HEK293 (cell line): Measurements from ENCODE around the gene SLC25A45.

Source experiments
- CTCF ChIA-PET: fragments of 350-600 bp; formaldehyde crosslinking; extraction: SDS; loops from one replicate; lab custom pipeline; 2021; ENCODE audit warnings: antibody characterized with exemption; lab: Yijun Ruan, JAX
- POLR2A ChIA-PET: fragments of 300-600 bp; formaldehyde crosslinking; extraction: SDS; loops from one replicate; lab custom pipeline; 2020; ENCODE audit warnings: antibody characterized with exemption, inconsistent platforms; lab: Yijun Ruan, JAX
- H3K27ac ChIP-seq: fragments of 200-500 bp; sonication (Bioruptor generic); 2 replicates; pipeline ENCODE4 v1.5.1; 2014; ENCODE audit warnings: low read depth, low read length, control low read depth, inconsistent platforms; ENCODE audit errors: extremely low read depth
- H3K36me3 ChIP-seq, 2 experiments: fragments of 200-500 bp in 1 of 2; sonication (Bioruptor generic) in 1 of 2; 1 replicate in 1 of 2; 2 replicates in 1 of 2; pipeline ENCODE4 v1.5.1; 2014 to 2017; ENCODE audit warnings: inconsistent platforms in 2 of 2, low read length in 2 of 2; ENCODE audit not compliant: control insufficient read depth in 2 of 2, insufficient read depth in 1 of 2
- H3K4me1 ChIP-seq: fragments of 200-500 bp; sonication (Bioruptor generic); 2 replicates; pipeline ENCODE4 v1.5.1; 2014; ENCODE audit warnings: mild to moderate bottlenecking, low read length, inconsistent platforms; ENCODE audit not compliant: control insufficient read depth, insufficient read depth
- H3K4me3 ChIP-seq: 2 replicates; pipeline ENCODE4 v1.5.1; 2011; ENCODE audit warnings: low read depth, mild to moderate bottlenecking, control low read depth, low read length, moderate library complexity
- H3K9me3 ChIP-seq: fragments of 200-500 bp; sonication (Bioruptor generic); 2 replicates; pipeline ENCODE4 v1.5.1; 2014; ENCODE audit warnings: low read depth, low read length, inconsistent platforms; ENCODE audit not compliant: control insufficient read depth, insufficient read depth
- BCL11A ChIP-seq: fragments of 450-650 bp; formaldehyde crosslinking; IDR thresholded peaks from 2 replicates; pipeline ENCODE4 v1.5.1; 2016; ENCODE audit warnings: low read depth, missing biosample characterization, missing genetic modification characterization
- IKZF3 ChIP-seq: fragments of 450-650 bp; IDR thresholded peaks from 2 replicates; pipeline ENCODE4 v1.5.0; 2018; ENCODE audit warnings: missing biosample characterization, mild to moderate bottlenecking, missing genetic modification characterization, moderate library complexity
- ZBTB1 ChIP-seq: fragments of 450-650 bp; formaldehyde crosslinking; IDR thresholded peaks from 2 replicates; pipeline ENCODE4 v1.5.1; 2016; ENCODE audit warnings: missing biosample characterization, missing genetic modification characterization
- ZBTB7A ChIP-seq: fragments of 450-650 bp; formaldehyde crosslinking; IDR thresholded peaks from 2 replicates; pipeline ENCODE4 v1.5.1; 2016; ENCODE audit warnings: low read depth, missing biosample characterization, missing genetic modification characterization
- ZBTB8A ChIP-seq: fragments of 450-650 bp; formaldehyde crosslinking; IDR thresholded peaks from 2 replicates; pipeline ENCODE4 v1.5.1; 2016; ENCODE audit warnings: missing biosample characterization, missing genetic modification characterization
- ZNF16 ChIP-seq: fragments of 450-650 bp; formaldehyde crosslinking; IDR thresholded peaks from 2 replicates; pipeline ENCODE4 v1.5.1; 2016; ENCODE audit warnings: low read depth, missing biosample characterization, missing genetic modification characterization
- ZNF202 ChIP-seq: fragments of 450-650 bp; formaldehyde crosslinking; IDR thresholded peaks from 2 replicates; pipeline ENCODE4 v1.5.1; 2016; ENCODE audit warnings: missing biosample characterization, missing genetic modification characterization, borderline replicate concordance
- ZNF221 ChIP-seq: fragments of 450-650 bp; formaldehyde crosslinking; IDR thresholded peaks from 2 replicates; pipeline ENCODE4 v1.5.1; 2017; ENCODE audit warnings: missing biosample characterization, missing genetic modification characterization, borderline replicate concordance
- ZNF266 ChIP-seq: fragments of 450-650 bp; formaldehyde crosslinking; IDR thresholded peaks from 2 replicates; pipeline ENCODE4 v1.5.1; 2016; ENCODE audit warnings: missing biosample characterization, missing genetic modification characterization, low read depth
- ZNF341 ChIP-seq: fragments of 450-650 bp; formaldehyde crosslinking; IDR thresholded peaks from 2 replicates; pipeline ENCODE4; 2016; ENCODE audit warnings: low read depth, missing biosample characterization, missing genetic modification characterization
- ZNF555 ChIP-seq: fragments of 450-650 bp; formaldehyde crosslinking; conservative IDR thresholded peaks from 2 replicates; pipeline ENCODE4 v1.5.1; 2017; ENCODE audit warnings: missing biosample characterization, mild to moderate bottlenecking, missing genetic modification characterization, inconsistent platforms
- ZNF600 ChIP-seq: fragments of 450-650 bp; formaldehyde crosslinking; IDR thresholded peaks from 2 replicates; pipeline ENCODE4 v1.5.1; 2016; ENCODE audit warnings: missing biosample characterization, missing genetic modification characterization
- ZNF670 ChIP-seq: fragments of 450-650 bp; formaldehyde crosslinking; IDR thresholded peaks from 2 replicates; pipeline ENCODE4 v1.5.1; 2016; ENCODE audit warnings: missing biosample characterization, missing genetic modification characterization, low read depth
- ZNF677 ChIP-seq: fragments of 450-650 bp; IDR thresholded peaks from 2 replicates; pipeline ENCODE4 v1.5.0; 2018; ENCODE audit warnings: missing biosample characterization, mild to moderate bottlenecking, missing genetic modification characterization, moderate library complexity
- ZXDB ChIP-seq: fragments of 450-650 bp; formaldehyde crosslinking; IDR thresholded peaks from 2 replicates; pipeline ENCODE4 v1.5.1; 2016; ENCODE audit warnings: missing biosample characterization, missing genetic modification characterization
- TF ChIP-seq, protein P1 (sequence below): fragments of 450-650 bp; formaldehyde crosslinking; IDR thresholded peaks from 2 replicates; pipeline ENCODE4 v1.5.1; 2016; ENCODE audit warnings: missing biosample characterization, missing genetic modification characterization
- TF ChIP-seq, protein P2 (sequence below): IDR thresholded peaks from 2 replicates; pipeline ENCODE4 v1.6.1; 2011; ENCODE audit warnings: mild to moderate bottlenecking, low read depth, low read length, borderline replicate concordance

Gene SLC25A45

DNA sequence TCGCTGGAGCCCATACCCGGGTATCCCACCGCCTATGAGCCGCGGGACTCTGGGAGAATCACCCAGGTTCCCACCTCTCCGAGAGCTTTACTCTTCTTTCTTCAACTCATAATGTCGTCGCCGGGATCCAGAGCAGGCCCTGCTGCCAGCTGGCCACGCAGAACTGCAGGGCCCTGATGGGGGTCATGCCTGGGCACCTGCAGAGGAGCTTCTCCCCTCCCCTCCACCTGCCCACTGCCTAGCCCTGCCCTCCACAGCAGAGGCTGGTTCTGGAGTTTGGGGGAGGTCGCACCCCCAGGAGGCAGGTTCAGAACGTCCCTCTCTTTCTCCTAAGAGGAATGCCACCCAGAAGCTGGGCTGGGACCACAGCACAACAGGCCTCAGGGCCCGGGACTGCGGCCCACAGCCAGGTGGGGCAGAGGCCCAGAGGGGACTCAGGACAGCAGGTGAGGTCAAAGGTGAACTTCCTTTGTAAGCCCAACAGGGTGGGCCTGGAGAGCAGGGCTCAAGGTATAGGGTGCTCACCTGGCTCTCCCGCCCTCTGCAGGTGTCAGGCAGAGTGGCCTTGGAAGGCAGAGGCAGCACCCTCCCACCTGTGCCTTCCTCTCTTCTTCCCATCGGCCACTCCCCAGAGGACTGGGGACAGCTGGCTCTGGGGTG lies 1.9 kb downstream of the SLC25A45 start:
- ChIA-PET CTCF (interaction anchor here (1.0 kb wide), 1 partner anchor 65 kb away, joined by 3 read pairs; no protein-coding TSS in a partner anchor), POLR2A (interaction anchor here (1.1 to 8.3 kb wide), 3 partner anchors 41 to 479 kb away, joined by 3 to 110 read pairs (median 10); partner anchors contain the start of gene NEAT1)
- Histone ChIP-seq H3K4me3 (no peak overlapping the region), H3K4me1 (peaks cover 6% of the 10 kb centered on the region; the same call in 1 of the 2 replicates), H3K9me3 (no peaks in the 10 kb centered on the region), H3K27ac (no peak overlapping the region; the same call in 1 of the 2 replicates), H3K36me3 (no peaks in the 10 kb centered on the region)
- peak; percentile 25; the same call in 1 of the 2 replicates for TF ChIP-seq ZNF600 (tag by site-specific recombination)
- no peak for TF ChIP-seq ZNF670 (tag by site-specific recombination)

DNA sequence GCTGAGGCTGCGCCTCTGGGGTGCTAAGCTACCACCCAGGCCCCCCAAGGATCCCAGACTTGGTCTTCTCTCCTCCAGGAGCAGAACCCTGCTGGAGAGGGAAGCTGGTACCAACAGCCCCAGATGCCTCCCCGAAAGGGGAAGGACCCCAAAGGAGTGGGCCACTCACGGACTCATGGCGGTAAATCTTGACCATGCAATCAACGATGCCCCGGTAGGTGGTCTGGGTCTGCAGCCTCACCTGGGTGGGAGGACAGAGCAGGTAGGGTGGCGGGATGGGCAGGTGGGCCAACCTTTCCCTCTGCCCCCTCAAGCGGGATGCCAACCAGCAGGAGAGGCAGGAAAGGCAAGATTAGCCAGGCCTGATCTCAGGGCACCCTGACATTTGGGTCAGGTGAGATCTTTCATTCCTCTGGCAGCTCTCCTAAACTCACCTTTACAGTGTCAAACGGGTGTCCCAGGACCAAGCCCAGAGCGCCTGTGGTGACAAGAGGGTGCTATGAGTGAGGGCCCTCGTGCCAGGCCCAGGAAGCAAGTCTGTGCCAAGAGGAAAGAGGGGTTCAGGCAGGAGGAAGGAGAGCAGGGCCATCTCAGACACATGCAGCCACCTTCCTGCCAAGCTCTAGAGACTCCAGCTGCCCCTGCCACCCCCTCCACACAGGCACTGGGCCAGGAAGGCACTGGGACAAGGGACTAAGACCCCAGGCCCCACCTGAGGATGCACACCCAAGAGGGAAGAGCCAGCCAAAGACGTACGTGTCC lies 2.6 kb downstream of the SLC25A45 start:
- H3K4me1 ChIP-seq = peaks cover 6% of the 10 kb centered on the region; the same call in 1 of the 2 replicates
- no peaks in the 10 kb centered on the region for H3K36me3 ChIP-seq
- H3K27ac ChIP-seq = no peak overlapping the region
- no peak overlapping the region for H3K4me3 ChIP-seq
- ChIA-PET CTCF (interaction anchor here (0.6 to 1.1 kb wide), 3 partner anchors 9 to 214 kb away, joined by 3 to 5 read pairs (median 3); no protein-coding TSS in a partner anchor), POLR2A (interaction anchor here (0.6 to 8.3 kb wide), 3 partner anchors 9 to 42 kb away, joined by 3 to 110 read pairs (median 4); partner anchors contain the start of gene NEAT1)
- TF ChIP-seq ZXDB (tag by site-specific recombination) = no peak
- TF ChIP-seq ZBTB7A (tag by site-specific recombination) = no peak
- TF ChIP-seq ZBTB8A (tag by site-specific recombination) = no peak
- TF ChIP-seq ZBTB1 = no peak
- no peak for TF ChIP-seq IKZF3
- TF ChIP-seq ZNF202 (tag by site-specific recombination) = no peak
- no peak for TF ChIP-seq ZNF677 (tag by site-specific recombination)
- H3K9me3 ChIP-seq = no peaks in the 10 kb centered on the region

DNA sequence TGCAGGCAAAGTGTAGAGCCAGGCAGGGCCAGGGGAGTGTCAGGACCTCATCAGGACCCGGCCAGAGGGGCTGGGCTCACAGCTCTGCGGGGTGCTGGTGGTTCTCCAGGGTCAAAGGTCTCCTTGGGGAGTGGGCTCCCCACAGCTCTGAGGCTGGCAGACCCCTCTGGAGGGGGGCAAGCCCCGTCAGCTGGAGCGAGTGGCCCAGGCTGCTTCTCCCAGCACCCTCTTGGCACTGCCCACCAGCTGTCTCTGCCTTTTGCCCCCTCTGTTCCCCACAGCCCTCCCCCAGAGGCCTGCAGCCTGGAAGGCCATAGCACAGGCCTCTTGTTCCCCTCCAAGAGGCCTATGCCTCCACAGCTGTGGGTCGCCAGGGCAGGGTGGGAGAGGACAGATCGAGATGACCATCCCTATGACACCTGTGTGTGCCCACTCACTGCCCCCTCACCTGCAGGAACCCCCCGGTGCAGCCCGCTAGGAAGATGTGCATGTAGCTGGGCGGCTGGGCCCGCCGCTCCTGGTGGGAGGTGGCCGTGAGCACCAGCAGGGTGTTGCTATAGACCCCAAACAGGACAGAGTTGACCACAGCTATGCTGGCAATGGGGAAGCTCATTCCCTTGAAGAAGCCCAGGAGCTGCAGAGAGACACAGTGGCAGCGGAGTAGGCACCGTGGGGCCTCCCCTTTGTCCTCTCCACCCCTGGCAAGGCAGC lies 3.4 kb downstream of the SLC25A45 start:
- H3K27ac ChIP-seq = no peak overlapping the region
- POLR2A ChIA-PET = interaction anchor here (0.6 to 8.3 kb wide), 6 partner anchors 8 to 121 kb away, joined by 3 to 110 read pairs (median 4); partner anchors contain the start of genes MALAT1 and NEAT1

More for the DNA sequence above, 3.4 kb downstream of the SLC25A45 start:
- Histone ChIP-seq H3K9me3 (no peaks in the 10 kb centered on the region), H3K4me1 (peaks cover 6% of the 10 kb centered on the region; the same call in 1 of the 2 replicates)
- CTCF ChIA-PET = interaction anchor here (0.6 to 1.1 kb wide), 2 partner anchors 8 to 214 kb away, joined by 3 to 5 read pairs; no protein-coding TSS in a partner anchor
- TF ChIP-seq ZNF221 (tag by site-specific recombination) (no peak), ZNF341 (tag by site-specific recombination) (no peak), BCL11A (no peak), ZNF555 (tag by site-specific recombination) (no peak), ZNF16 (no peak), ZBTB1 (no peak), ZNF266 (tag by site-specific recombination) (no peak)
- TF ChIP-seq, protein P1, sequence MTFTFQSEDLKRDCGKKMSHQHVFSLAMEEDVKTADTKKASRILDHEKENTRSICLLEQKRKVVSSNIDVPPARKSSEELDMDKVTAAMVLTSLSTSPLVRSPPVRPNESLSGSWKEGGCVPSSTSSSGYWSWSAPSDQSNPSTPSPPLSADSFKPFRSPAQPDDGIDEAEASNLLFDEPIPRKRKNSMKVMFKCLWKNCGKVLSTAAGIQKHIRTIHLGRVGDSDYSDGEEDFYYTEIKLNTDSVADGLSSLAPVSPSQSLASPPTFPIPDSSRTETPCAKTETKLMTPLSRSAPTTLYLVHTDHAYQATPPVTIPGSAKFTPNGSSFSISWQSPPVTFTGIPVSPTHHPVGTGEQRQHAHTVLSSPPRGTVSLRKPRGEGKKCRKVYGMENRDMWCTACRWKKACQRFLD (tag by site-specific recombination) = no peak
- TF ChIP-seq, protein P2, sequence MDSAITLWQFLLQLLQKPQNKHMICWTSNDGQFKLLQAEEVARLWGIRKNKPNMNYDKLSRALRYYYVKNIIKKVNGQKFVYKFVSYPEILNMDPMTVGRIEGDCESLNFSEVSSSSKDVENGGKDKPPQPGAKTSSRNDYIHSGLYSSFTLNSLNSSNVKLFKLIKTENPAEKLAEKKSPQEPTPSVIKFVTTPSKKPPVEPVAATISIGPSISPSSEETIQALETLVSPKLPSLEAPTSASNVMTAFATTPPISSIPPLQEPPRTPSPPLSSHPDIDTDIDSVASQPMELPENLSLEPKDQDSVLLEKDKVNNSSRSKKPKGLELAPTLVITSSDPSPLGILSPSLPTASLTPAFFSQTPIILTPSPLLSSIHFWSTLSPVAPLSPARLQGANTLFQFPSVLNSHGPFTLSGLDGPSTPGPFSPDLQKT = no peak
- TF ChIP-seq, all 188 proteins: peak for 0
- Histone ChIP-seq H3K36me3 (no peaks in the 10 kb centered on the region), H3K4me3 (no peak overlapping the region)
